ENCODE measurements around the gene UBAP1.
A peak's percentile ranks its signal among the peaks of the same experiment; 100 is the strongest.
"Not testable (repeated sequence)": the region's sequence is repeated elsewhere in the genome, so short reads cannot be mapped to it uniquely, and the experiment has no call there.

Gene UBAP1

DNA sequence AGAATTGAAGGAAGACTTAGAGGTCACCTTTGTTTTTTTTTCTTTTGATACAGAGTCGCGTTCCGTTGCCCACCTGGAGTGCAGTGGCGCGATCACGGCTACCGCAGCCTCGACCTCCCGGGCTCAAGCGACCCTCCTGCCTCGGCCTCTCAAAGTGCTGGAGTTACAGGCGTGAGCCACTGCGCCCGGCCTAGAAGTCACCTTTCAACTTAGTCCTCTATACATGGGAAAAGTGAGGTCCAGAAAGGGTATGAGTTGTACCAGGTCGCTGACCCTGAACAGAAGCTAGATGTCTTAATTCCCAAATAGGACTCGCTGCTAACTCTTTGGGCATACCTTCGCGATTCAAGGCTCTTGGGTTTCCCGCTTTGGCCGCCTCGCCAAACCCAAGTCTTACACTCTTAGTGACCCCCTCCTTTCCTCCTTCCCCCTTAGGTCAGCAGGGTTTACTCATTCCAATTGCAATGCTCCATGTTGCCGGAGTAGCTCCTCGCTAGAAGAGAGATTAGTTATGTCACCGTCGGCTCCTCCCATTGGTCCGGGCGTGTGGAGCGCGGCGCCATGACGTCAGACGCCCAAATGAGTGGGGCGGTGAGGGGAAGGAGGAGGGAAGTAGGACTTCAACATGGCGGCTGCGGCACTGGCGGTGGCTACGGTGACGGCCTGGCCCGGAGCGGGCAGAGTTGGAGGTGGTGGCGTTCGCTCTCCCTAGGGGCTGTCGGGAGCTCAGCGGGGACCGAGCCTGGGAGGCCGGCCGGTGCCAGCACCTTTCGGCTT lies at the start of gene UBAP1:
Gene UBAP1 (plus strand): TSS at position 608 of the 777 bp plus-strand sequence. CDS start 41,872 bp downstream, outside the sequence.
- peak; percentile 89 for FAIRE-seq

- no peak for FAIRE-seq
These were observed 47.3 kb upstream of the UBAP1 start for GRCh38 chr9:34131571-34131970.

- no peak for FAIRE-seq
These were observed 45.4 kb upstream of the UBAP1 start for GRCh38 chr9:34133436-34133949.

GRCh38 chr9:34134521-34134920 lies 44.3 kb upstream of the UBAP1 start:
- no peak for FAIRE-seq

GRCh38 chr9:34138644-34139043 lies 40.2 kb upstream of the UBAP1 start:
- FAIRE-seq, result not testable (repeated sequence)

DNA sequence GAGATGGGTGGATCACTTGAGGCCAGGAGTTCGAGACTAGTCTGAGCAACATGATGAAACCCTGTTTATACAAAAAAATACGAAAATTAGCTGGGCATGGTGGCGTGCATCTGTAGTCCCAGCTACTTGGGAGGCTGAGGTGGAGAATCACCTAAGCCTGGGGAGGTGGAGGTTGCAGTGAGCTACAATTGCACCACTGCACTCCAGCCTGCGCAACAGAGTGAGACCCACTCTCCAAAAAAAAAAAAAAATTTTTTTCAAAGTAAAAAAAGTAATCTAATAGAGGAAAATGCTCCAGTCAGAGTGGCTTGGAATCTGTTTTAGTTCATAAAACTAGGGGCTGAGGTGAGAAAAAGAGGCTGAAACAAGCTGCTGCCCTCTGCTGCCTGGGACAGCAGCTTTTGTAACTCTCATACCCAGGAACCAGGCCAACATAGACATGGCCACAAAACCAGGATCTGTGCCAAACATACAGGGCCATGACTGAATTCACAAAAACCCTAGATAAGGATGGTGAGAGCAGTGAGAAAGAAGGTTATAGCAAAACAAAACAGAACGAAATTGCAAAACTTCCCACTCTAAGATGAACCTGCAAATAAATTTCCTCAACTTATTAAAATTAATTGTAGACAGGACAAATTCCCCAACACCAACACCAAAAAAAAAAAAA lies 39.2 kb upstream of the UBAP1 start:
- no peak for FAIRE-seq

DNA sequence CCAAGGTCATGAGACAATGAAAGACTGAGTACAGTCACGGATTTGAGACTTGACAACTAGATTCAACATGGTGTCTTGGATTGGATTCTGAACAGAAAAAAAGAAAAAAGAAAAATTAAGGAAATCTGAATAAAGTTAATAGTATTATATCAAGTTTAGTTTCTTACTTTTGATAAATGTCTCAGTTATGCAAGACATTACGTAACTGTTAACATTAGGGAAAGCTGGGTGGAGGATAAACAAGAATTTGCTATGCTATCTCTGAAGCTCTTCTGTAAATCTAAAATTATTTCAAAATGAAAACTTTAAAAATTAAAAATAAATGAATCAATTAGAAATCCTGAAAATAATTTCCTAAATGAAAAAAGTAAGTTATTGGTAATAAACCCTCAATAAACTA lies 38.0 kb upstream of the UBAP1 start:
- FAIRE-seq, result no peak

- FAIRE-seq, result no peak
These were observed 35.7 kb upstream of the UBAP1 start for GRCh38 chr9:34143116-34143515.

DNA sequence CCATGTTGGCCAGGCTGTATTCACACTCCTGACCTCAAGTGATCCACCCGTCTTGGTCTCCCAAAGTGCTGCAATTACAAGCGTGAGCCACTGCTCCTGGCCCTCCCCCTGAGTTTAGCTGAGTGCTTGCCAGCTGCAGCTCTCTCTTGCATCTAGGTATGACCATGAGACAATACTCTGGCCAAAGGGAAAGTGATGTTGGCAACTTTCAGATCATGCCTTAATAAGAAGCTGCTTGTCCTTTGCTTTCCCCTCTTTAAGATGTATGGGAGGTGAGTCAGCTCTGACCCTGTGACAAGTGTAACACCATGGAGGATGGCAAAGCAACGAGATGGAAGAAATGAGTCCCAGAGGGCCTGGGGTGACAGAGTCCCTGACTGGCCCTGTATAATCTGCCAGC lies 33.7 kb upstream of the UBAP1 start:
- FAIRE-seq, result no peak

- FAIRE-seq, result no peak
These were observed 27.4 kb upstream of the UBAP1 start for GRCh38 chr9:34151398-34151797.

- no peak for FAIRE-seq
These were observed 24.8 kb upstream of the UBAP1 start for GRCh38 chr9:34154057-34154456.

DNA sequence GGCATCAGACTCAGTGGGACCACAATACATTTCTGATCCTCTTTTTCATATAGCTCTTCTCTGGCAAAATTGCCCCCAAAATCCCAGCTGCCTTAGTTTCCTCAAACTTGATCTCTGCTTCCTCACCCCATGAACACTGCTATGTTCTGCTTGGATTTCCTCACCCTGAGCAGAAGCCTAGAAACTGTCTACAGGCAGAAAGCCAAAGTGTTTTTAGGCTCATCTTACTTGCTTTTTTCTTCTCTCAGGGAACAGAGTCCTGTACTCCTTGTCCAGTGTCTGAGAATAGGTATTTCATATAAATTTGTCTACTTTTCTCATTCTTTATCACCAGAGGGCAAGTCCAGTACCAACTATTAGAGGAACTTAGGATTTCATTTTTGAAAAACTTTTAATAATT lies 21.5 kb upstream of the UBAP1 start:
- no peak for FAIRE-seq

DNA sequence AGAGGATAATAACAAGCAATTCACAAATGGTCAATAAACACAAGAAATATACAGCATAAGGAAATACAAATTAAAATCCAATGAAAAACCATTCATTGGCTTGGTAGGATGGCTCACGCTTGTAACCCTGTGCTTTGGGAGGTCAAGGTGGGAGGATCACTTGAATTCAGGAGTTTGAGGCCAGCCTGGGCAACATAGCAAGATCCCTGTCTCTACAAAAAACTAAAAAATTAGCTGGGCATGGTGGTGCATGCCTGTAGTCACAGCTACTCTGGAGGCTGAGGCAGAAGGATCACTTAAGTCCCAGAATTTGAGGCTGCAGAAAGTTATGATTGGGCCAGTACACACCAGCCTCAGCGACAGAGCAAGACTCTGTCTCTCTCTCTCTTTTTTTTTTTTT lies 20.9 kb upstream of the UBAP1 start:
- FAIRE-seq, result no peak

GRCh38 chr9:34158362-34158869 lies 20.4 kb upstream of the UBAP1 start:
- FAIRE-seq, result no peak

- FAIRE-seq, result no peak
These were observed 15.4 kb upstream of the UBAP1 start for GRCh38 chr9:34163434-34163833.

DNA sequence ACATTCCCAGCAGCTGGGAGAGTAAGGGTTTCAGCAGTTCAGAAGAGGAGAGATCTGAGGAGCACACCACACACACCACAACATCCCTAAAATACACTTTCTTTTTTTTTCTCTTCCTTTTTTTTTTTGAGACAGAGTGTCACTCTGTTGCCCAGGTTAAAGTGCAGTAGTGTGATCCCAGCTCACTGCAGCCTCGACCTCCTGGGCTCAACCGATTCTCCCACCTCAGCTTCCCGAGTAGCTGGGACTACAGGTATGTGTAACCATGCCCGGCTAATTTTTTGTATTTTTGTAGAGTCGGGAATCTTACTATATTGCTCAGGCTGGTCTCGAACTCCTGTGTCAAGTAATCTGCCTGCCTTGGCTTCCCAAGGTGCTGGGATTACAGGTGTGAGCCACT lies 9.7 kb upstream of the UBAP1 start:
- FAIRE-seq, result no peak

DNA sequence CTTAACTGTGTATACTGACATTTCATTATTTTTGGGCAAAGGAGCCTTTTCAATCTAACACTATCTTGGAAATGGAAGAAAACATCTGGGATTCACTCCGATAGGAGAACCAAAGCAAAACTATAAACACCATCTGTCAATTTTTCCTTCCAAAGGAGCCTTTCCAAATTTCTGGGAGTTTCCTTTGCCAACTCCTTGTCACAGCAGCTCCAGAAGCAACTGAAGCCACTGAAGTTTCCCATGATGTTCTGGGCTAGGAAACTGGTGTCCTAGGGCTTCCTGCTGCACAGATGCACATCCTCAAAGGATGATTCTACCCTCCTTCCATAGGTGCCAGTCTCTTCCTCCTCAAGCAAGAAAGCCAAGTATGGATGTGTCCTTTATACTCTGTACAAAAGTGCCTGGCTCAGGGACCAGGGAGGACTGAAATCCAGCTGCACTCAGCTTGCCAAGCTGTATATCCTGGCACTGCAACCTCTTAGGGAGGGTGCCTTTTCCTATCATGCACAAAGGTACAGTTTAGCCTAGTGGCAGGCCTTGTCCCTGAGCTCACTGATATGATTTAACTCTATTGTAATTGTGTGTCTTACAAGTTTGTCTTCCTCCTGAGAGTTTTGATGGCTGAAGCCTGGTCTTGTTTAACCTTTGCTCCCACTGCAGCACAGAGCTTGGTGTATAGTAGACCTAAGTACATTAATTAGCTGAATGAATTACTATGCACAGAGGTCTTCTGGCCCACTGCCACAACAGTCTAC lies 8.4 kb upstream of the UBAP1 start:
- no peak for FAIRE-seq

DNA sequence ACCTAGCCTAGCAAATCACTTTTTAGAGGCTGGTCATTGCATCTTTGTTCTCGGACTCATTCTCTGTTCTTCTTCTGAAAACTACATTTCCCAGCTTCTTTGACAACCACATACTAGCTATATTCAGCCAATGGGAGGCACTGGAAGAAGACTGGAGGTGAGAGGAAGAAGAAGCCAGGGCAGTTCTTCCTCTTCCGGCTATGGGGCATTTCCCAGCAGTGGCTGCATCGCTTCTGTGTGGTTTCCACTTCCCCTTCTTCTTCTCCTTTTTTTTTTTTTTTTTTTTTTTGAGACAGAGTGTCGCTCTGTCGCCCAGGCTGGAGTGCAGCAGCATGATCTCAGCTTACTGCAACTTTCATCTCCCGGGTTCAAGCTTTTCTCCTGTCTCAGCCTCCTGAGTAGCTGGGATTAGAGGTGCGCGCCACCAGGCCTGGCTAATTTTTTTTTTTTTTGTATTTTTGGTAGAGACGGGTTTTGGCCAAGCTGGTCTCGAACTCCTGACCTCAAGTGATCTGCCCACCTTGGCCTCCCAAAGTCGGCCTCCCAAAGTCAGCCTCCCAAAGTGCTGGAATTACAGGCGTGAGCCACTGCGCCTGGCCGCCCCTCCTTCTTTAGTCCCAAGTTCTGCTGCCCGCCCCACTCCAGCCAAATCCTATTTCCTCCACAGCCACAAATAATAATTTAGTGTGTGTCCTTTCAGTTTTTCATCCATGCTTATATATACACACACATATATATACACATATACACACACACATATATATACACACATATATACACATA lies 6.9 kb upstream of the UBAP1 start:
- no peak for FAIRE-seq

GRCh38 chr9:34176089-34176488 lies 2.8 kb upstream of the UBAP1 start:
- no peak for FAIRE-seq

DNA sequence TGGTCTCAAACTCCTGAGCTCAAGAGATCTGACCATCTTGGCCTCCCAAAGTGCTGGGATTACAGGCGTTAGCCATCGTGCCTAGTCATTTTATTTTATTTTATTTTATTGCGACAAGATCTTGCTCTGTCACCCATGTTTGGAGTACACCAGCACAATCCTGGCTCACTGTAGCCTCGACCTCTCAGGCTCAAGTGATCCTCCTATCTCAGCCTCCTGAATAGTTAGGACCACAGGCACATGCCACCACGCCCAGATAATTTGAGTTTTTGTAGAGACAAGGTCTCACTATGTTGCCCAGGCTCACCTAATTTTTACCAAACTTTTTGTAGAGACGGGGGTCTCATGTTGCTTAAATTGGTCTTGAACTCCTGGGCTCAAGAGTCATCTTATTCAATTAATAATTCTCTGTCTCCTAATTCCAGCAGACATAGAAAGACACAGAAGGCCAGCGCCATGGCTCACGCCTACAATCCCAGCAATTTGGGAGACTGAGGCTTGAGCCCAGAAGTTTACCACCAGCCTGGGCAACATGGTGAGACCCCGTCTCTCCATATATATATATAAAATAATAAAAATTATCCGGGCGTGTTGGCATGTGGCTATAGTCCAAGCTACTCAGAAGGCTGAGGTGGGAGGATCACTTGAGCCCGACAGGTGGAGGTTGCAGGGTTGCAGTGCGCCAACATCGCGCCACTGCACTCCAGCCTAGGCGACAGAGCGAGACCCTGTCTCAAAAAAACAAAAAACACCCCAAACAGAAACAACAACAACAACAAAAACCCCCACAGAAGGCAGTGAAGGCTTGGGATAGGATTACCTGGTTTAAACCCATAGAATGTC lies 1.0 kb upstream of the UBAP1 start:
- FAIRE-seq, result no peak

Data from TTC549 (cell line).